Measurements from ENCODE around the gene CLIC3.

Gene CLIC3

GRCh38 chr9:137030538-137031527, 34.5 kb upstream of the CLIC3 start:
- DNase-seq: no peak

DNA sequence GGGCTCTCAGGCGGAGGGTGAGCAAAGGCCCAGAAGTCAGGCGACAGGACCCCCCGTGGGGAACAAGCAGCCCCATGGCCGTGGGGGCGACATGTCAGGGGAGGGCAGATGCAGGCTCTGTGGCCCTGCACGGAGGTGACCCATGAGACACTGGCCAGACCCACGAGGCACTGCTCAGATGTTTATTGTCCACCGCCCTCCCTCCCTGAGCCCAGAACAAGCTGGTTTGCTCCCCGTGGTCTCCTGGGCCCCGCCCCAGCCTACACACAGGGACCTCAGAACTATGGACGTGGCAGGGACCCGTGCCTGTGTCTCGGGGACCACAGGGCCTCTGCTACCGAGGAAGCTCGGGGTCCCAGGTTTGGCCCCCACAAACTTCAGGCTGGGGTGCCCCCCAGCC, 33.6 kb upstream of the CLIC3 start:
- DNase-seq: no peak

GRCh38 chr9:137029058-137029936, 32.9 kb upstream of the CLIC3 start:
- DNase-seq: no peak

DNA sequence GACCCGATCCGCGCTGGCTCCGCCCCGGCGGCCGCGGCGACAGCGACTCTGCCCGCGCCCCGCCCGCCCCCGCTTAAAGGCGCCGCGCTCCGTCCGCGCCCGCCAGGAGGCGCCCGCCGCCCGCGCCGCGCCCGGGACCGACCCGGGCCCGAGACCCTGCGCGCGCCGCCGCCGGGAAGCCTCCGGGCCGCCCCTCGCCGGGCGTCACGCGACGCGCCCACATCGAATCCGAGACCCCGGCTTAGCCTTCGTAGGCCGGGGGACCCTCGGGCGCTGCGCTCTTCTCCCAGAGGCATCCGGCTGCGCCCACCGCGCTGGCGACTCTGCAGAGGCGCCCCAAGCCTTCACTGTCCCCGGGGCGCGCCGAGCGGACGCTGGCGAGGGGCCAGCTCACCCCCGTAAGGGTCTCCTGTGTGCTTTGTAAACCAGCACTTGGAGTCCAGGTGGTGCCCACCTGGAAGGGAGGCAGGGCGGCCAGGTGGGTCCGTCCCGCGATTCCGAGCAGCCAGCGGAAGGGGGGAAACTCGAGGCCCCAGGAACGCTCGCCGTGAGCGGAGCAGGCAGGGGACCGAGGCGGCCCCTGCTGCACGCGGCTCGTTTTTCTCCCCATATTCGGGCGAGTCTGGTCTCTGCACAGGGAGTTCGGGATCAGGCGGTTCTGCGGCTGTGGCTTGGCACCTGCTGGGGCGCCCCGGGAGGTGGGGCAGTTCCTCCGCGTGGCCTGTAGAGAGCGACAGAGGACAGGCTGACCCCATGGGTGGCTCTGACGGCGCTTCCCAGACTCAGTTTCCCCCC, 32.1 kb upstream of the CLIC3 start:
- DNase-seq: no peak

GRCh38 chr9:137027369-137028262, 31.2 kb upstream of the CLIC3 start, which contains the start of gene ABCA2:
ABCA2 (minus strand) TSS chr9:137028237; CDS start chr9:137028140, 97 bp downstream.
- DNase-seq: no peak

- DNase-seq: no peak
Observed at GRCh38 chr9:137026828-137027227, 30.5 kb upstream of the CLIC3 start.

DNA sequence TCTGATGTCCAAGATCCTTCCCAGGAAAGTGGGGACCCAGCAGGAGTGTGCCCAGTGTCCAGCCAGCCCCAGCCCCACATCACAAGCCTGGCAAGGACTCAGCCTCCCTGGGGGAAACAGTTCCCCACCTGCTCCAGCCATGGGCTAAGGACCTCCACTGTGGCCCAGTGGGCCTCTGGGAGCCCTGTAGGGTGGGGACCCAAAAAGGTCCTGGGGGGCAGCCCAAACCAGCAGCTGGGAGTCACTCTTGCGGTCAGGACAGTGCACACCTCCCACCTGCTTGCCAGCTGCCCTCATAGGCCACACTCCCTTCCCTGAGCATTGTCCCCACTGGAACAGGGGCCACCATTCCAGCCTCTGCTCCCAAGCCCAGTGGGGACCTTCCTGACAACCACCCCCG, 30.0 kb upstream of the CLIC3 start:
- DNase-seq: no peak

- no peak for DNase-seq
Observed at GRCh38 chr9:137025517-137025966, 29.2 kb upstream of the CLIC3 start.

DNA sequence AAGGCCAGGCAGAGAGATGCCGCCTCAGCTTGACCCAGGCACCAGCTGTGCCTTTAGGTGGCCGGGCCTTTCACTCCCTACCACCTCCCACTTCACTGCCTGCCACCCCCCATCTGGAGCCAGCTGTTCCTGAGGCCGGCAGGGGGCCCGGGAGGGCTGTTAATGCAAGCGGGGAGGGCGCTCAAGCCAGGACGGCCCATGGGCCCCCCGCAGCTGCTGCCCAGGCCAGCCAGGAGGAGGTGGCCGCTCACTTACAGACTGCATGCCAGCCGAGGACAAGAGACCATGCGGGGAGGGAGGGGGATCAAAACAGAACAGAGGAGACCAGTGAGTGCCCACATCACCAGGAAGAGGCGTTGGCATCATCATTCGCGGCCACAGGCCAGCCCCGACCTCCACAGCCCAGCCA, 27.2 kb upstream of the CLIC3 start:
- DNase-seq: no peak

GRCh38 chr9:137023157-137023556, 26.8 kb upstream of the CLIC3 start:
- no peak for DNase-seq

DNA sequence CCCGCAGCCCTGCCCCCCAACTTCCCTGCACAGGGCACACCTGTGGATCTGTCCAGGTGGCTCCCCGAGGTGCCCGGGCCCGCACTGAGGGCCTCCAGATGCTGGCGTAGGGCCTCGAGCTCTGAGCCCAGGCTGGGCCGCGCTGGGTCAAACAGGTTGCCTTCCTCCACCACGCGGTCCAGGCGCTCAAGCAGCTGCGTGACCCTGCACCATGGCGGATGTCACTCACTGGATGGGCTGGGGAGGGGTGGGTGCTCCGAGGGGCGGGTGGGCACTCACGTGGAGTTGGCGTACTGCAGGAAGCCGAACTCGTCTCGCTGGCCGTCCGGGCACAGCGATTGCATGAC, 26.3 kb upstream of the CLIC3 start:
- DNase-seq: no peak

GRCh38 chr9:137021979-137022661, 25.8 kb upstream of the CLIC3 start:
- no peak for DNase-seq

DNA sequence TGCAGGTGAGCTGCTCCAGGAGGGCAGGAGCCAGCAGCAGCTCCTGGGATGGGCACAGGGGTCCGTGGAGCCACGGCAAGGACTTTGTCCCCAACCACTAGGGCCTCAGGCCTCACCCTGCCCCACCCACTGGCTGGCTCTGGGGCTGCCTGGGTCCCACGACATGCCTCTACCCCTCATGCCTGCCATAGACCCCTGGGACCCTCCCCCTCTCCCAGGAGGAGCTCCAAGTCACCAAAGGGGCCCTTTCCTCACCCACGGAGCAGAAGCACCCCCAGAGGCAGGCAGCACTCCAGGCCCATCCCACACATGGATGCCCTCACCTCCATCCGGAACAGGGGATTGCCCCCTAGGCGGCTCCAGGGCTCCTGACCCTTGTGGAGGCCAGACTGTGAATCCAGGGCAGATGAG, 25.2 kb upstream of the CLIC3 start:
- DNase-seq: no peak

DNA sequence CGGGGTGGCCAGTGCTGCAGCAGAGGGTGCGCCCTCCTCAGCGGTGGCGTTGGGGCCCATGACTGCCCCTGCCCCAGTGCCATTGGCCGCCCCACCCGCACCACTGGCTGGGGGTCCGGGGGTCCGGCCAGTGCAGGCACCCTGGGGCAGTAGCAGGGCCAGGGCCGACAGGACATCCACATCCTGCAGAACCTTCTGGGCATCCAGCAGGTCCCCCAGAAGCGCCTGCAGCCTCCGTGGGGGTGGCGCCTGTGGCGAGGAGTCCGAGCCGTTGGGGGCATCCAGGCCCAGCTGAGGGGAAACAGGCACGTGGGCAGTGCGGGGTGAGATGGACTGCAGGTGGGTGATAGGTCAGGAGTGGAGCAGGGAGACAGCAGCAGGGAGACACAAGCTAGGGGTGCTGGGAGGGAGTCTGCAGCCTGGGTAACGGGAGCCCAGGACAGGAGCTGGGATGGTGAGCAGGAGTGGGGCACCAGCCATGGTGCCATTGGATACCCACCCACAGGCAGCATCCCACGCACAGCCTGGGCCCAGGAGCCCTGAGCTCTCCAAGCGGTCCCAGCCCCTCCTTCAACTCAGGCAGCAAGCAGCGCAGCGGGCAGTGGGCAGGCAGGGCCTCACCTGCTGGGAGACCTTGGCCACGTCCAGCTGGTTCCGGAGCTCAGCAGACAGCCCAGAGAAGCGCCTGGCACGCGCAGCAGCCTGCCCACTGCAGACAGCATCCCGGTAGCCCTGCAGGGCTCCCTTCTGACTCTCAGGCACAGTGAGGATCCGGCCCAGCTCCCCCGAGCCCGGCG, 24.6 kb upstream of the CLIC3 start:
- no peak for DNase-seq

GRCh38 chr9:137019891-137020683, 23.7 kb upstream of the CLIC3 start:
- no peak for DNase-seq

GRCh38 chr9:137018761-137019559, 22.6 kb upstream of the CLIC3 start:
- DNase-seq: no peak

DNA sequence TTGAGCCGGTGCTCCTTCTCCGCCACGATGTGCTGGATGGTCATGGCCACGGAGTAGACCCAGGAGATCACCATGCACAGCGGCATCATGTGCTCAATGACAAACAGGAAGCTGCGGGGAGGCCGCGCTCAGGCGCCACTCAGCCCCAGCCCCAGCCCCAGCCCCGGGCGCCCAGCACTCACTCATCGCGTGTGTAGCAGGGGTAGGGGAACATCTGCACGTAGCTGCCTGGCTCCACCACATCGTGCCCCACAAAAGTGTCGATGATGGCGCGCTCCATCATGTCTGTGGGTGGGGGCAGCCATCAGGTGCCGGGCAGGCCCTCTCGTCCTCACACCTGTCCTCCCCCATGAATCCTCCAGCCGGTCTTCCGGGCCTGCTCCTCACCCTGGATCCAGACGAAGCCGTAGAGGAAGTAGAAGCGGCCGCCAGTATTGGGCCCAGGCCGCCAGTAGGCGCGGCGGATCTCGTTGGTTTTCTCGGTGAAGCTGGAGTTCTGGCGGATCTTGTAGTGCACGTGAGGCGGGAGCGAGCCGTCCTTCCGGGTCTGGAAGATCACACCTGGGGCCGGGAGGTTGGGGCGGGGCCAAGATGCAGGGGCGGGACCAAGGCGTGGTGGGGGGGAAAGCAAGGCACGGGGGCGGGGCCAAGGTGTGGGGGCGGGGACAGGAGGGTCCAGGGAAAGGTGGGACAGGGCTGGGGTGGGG, 21.6 kb upstream of the CLIC3 start:
- no peak for DNase-seq

GRCh38 chr9:137017071-137017470, 20.7 kb upstream of the CLIC3 start:
- no peak for DNase-seq
